HCT116 (cell line): ENCODE data around the gene SGMS2. TPM values are rescaled to one million over a fixed set of nuclear protein-coding genes. Genes with fewer than 3 reads are reported as not detected.

ENCODE experiments used
- ATAC-seq: fragments of 200-7000 bp; cut with Tn5 transposase; 2 replicates; pipeline ENCODE4 v1.9.1; 2020; ENCODE audit warnings: mild to moderate bottlenecking, moderate library complexity
- BruUV-seq: library from RNA; stranded (reverse); fragments of 400-500 nt; replicated peaks from 2 replicates; lab custom pipeline; 2021; lab: Mats Ljungman, UMichigan
- CTCF ChIA-PET: fragments of 300-600 bp; sonication (Branson Sonifier 250); formaldehyde crosslinking; loops from one replicate; lab custom pipeline; 2021; ENCODE audit warnings: antibody characterized with exemption; lab: Charles Lee
- POLR2A ChIA-PET: fragments of 300-600, 350-600 bp; sonication (Branson Sonifier 250); formaldehyde crosslinking; loops from one replicate; lab custom pipeline; 2021; ENCODE audit warnings: antibody characterized with exemption; lab: Charles Lee
- RAD21 ChIA-PET, 2 experiments: fragments of 300-600 bp; sonication (Branson Sonifier 250); formaldehyde crosslinking; loops; one replicate each; lab custom pipeline; 2023; ENCODE audit warnings: low total read pairs in 2 of 2; ENCODE audit not compliant: uncharacterized antibody in 2 of 2, unreplicated experiment in 2 of 2, low non-redundant PET in 1 of 2; lab: Charles Lee
- DNase-seq: peaks from one replicate; pipeline ENCODE4 v3.0.0-alpha.2; 2010; ENCODE audit warnings: low read depth, low spot score
- H2AFZ ChIP-seq: fragments of 200-600 bp; shearing (Covaris generic), sonication (generic); 2 replicates; pipeline ENCODE4 v1.6.1; 2017; ENCODE audit warnings: low read depth, mixed run types, mixed read lengths, antibody characterized with exemption, low read length; ENCODE audit not compliant: poor library complexity, severe bottlenecking
- H3K27ac ChIP-seq: 2 replicates; pipeline ENCODE4 v1.5.1; 2012; ENCODE audit warnings: low read depth, low read length
- H3K27me3 ChIP-seq: fragments of 200-600 bp; sonication (generic); 2 replicates; pipeline ENCODE4 v1.6.1; 2016; ENCODE audit warnings: mixed run types, low read length, mixed read lengths; ENCODE audit not compliant: insufficient read depth
- H3K36me3 ChIP-seq, 2 experiments: fragments of 200-500 bp in 1 of 2; fragments of 200-600 bp in 1 of 2; sonication (Bioruptor generic) in 1 of 2; sonication (generic) in 1 of 2; 2 replicates each; pipeline versions ENCODE4 v1.5.1 to v1.6.1; 2014 to 2016; ENCODE audit warnings: low read length in 2 of 2, inconsistent platforms in 1 of 2, mixed read lengths in 1 of 2, mixed run types in 1 of 2; ENCODE audit not compliant: insufficient read depth in 2 of 2, control insufficient read depth in 1 of 2
- H3K4me1 ChIP-seq, 2 experiments: fragments of 200-600 bp in 1 of 2; sonication (generic) in 1 of 2; 2 replicates each; pipeline versions ENCODE4 v1.5.1 to v1.6.1; 2012 to 2017; ENCODE audit warnings: low read length in 2 of 2, inconsistent platforms in 1 of 2, mild to moderate bottlenecking in 1 of 2, mixed read lengths in 1 of 2, mixed run types in 1 of 2, moderate library complexity in 1 of 2; ENCODE audit not compliant: insufficient read depth in 2 of 2, control insufficient read depth in 1 of 2
- H3K4me2 ChIP-seq: fragments of 200-600 bp; sonication (generic); 2 replicates; pipeline ENCODE4 v1.6.1; 2017; ENCODE audit warnings: mixed run types, low read length, mixed read lengths
- H3K4me3 ChIP-seq, 2 experiments: fragments of 200-600 bp in 1 of 2; sonication (generic) in 1 of 2; replicated peaks in 1 of 2; 2 replicates each; pipeline ENCODE4 v1.5.1; 2011 to 2016; ENCODE audit warnings: low read length in 2 of 2, control low read depth in 1 of 2, low read depth in 1 of 2, mild to moderate bottlenecking in 1 of 2, mixed read lengths in 1 of 2, mixed run types in 1 of 2
- H3K79me2 ChIP-seq: fragments of 200-600 bp; sonication (generic); 2 replicates; pipeline ENCODE4 v1.6.1; 2017; ENCODE audit warnings: mild to moderate bottlenecking, mixed run types, low read length, moderate library complexity, mixed read lengths; ENCODE audit not compliant: insufficient read depth
- H3K9ac ChIP-seq: fragments of 200-600 bp; sonication (generic); 2 replicates; pipeline ENCODE4 v1.6.1; 2016; ENCODE audit warnings: low read length, mixed read lengths
- H3K9me2 ChIP-seq: fragments of 200-600 bp; sonication (generic), shearing (Covaris generic); 2 replicates; pipeline ENCODE4 v1.6.1; 2017; ENCODE audit warnings: mixed run types, mild to moderate bottlenecking, moderate library complexity; ENCODE audit not compliant: insufficient read depth
- H3K9me3 ChIP-seq, 2 experiments: fragments of 200-500 bp in 1 of 2; fragments of 200-600 bp in 1 of 2; sonication (Bioruptor generic) in 1 of 2; sonication (generic) in 1 of 2; 2 replicates each; pipeline ENCODE4 v1.6.1; 2014 to 2017; ENCODE audit warnings: low read length in 2 of 2, mixed read lengths in 2 of 2, inconsistent platforms in 1 of 2, low read depth in 1 of 2, mild to moderate bottlenecking in 1 of 2, mixed run types in 1 of 2, moderate library complexity in 1 of 2; ENCODE audit not compliant: control insufficient read depth in 1 of 2, insufficient read depth in 1 of 2
- H4K20me1 ChIP-seq: fragments of 200-600 bp; sonication (generic), shearing (Covaris generic); 2 replicates; pipeline ENCODE4 v1.6.1; 2017; ENCODE audit warnings: mixed run types, mild to moderate bottlenecking, moderate library complexity; ENCODE audit not compliant: insufficient read depth
- CEBPB ChIP-seq: IDR thresholded peaks from 2 replicates; pipeline ENCODE4 v1.6.1; 2012; ENCODE audit warnings: low read depth
- EGR1 ChIP-seq: IDR thresholded peaks from 2 replicates; pipeline ENCODE4 v1.6.1; 2012; ENCODE audit warnings: low read depth
- EZH2 ChIP-seq: fragments of 200-600 bp; sonication (generic); IDR thresholded peaks from 2 replicates; pipeline ENCODE4 v1.6.1; 2017; ENCODE audit warnings: antibody characterized with exemption, mixed run types
- JUND ChIP-seq: IDR thresholded peaks from 2 replicates; pipeline ENCODE4 v1.6.1; 2012
- MAX ChIP-seq: IDR thresholded peaks from 2 replicates; pipeline ENCODE4 v1.6.1; 2012
- POLR2A ChIP-seq: IDR thresholded peaks from 2 replicates; pipeline ENCODE4 v1.7.0; 2011; ENCODE audit warnings: borderline replicate concordance; ENCODE audit not compliant: insufficient read depth, insufficient read length; ENCODE audit errors: extremely low read depth
- RAD21 ChIP-seq: IDR thresholded peaks from 2 replicates; pipeline ENCODE4 v1.6.1; 2012; ENCODE audit warnings: low read depth, mild to moderate bottlenecking
- ZBTB33 ChIP-seq: IDR thresholded peaks from 2 replicates; pipeline ENCODE4 v1.6.1; 2011; ENCODE audit warnings: mild to moderate bottlenecking, low read length, moderate library complexity; ENCODE audit not compliant: insufficient replicate concordance; ENCODE audit errors: extremely low read depth
- ZNF274 ChIP-seq: fragments of 200-500 bp; sonication (Bioruptor generic); IDR thresholded peaks from 2 replicates; pipeline ENCODE4 v1.6.1; 2014; ENCODE audit warnings: mild to moderate bottlenecking, low read depth, low read length, inconsistent platforms
- intact Hi-C: fragments of 100-400 bp; cut with micrococcal nuclease; formaldehyde crosslinking; loops from 2 replicates; pipeline ENCODE4 v1.10.0; 2022
- total RNA-seq: library from RNA; stranded (reverse); gene quantifications from one replicate; pipeline ENCODE4 v1.2.1, GENCODE V29; 2021; ENCODE audit not compliant: unreplicated experiment
- TF ChIP-seq, protein P1 (sequence below), 3 experiments: fragments of 200-600 bp in 1 of 3; sonication (generic) in 1 of 3; IDR thresholded peaks in 2 of 3; conservative IDR thresholded peaks in 1 of 3; 2 replicates each; pipeline ENCODE4 v1.5.1; 2012 to 2017; ENCODE audit warnings: low read depth in 2 of 3, low read length in 2 of 3, antibody characterized with exemption in 1 of 3, borderline replicate concordance in 1 of 3, control low read depth in 1 of 3, mild to moderate bottlenecking in 1 of 3, mixed read lengths in 1 of 3, mixed run types in 1 of 3, moderate library complexity in 1 of 3; ENCODE audit not compliant: insufficient read depth in 1 of 3
- TF ChIP-seq, protein P2 (sequence below): IDR thresholded peaks from 2 replicates; pipeline ENCODE4 v1.6.1; 2012; ENCODE audit warnings: low read depth

SGMS2 gene
- total RNA-seq, 1 experiment from 2014 or later: 36.6 TPM

DNA sequence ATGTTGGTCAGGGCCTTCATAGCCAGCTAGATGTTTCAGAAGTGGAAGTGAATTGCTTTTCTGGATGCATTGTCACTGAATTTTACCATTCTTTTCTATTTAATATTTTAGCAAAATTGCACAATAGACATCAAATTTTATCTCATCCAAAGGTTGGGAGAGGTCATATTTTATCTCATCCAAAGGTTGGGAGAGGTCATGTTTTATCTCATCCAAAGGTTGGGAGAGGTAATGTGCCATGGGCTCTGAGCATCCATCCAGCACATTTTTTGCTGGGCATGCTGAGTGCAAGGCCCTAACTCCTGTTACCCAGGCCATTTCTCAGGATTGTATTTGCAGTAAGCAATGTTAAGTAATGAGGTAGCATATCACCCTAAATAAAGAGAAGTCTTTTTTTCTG is 91.9 kb downstream of the SGMS2 start:
- no peak for ATAC-seq
- no peak overlapping the region for H3K27ac ChIP-seq
- no peak overlapping the region for H3K4me2 ChIP-seq
- H3K27me3 ChIP-seq: no peaks in the 10 kb centered on the region
- H3K4me1 ChIP-seq: no peaks in the 10 kb centered on the region
- ChIA-PET RAD21 (no interaction called here), CTCF (interaction anchor here (1.9 kb wide), 1 partner anchor 158 kb away, joined by 4 read pairs; no protein-coding TSS in a partner anchor), POLR2A (no interaction called here)
- H3K9me3 ChIP-seq: 0 out of 4 replicates have a peak, but pooled peaks cover 0 to 7% of the 10 kb centered on the region in 2 experiments
- no peaks in the 10 kb centered on the region for H3K79me2 ChIP-seq
- TF ChIP-seq ZNF274 (no peak), CEBPB (no peak), JUND (no peak), EZH2 (no peak), EGR1 (no peak), POLR2A (no peak), RAD21 (no peak), ZBTB33 (no peak), MAX (no peak)
- TF ChIP-seq, protein P1, sequence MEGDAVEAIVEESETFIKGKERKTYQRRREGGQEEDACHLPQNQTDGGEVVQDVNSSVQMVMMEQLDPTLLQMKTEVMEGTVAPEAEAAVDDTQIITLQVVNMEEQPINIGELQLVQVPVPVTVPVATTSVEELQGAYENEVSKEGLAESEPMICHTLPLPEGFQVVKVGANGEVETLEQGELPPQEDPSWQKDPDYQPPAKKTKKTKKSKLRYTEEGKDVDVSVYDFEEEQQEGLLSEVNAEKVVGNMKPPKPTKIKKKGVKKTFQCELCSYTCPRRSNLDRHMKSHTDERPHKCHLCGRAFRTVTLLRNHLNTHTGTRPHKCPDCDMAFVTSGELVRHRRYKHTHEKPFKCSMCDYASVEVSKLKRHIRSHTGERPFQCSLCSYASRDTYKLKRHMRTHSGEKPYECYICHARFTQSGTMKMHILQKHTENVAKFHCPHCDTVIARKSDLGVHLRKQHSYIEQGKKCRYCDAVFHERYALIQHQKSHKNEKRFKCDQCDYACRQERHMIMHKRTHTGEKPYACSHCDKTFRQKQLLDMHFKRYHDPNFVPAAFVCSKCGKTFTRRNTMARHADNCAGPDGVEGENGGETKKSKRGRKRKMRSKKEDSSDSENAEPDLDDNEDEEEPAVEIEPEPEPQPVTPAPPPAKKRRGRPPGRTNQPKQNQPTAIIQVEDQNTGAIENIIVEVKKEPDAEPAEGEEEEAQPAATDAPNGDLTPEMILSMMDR (IDR thresholded peaks at IDR 0.05 in 2 of 3, conservative IDR thresholded peaks at IDR 0.05 in 1 of 3; ENCODE audit: borderline replicate concordance in 1 of 3, insufficient read depth in 1 of 3, low read depth in 2 of 3, low read length in 2 of 3): no peak
- TF ChIP-seq, protein P2, sequence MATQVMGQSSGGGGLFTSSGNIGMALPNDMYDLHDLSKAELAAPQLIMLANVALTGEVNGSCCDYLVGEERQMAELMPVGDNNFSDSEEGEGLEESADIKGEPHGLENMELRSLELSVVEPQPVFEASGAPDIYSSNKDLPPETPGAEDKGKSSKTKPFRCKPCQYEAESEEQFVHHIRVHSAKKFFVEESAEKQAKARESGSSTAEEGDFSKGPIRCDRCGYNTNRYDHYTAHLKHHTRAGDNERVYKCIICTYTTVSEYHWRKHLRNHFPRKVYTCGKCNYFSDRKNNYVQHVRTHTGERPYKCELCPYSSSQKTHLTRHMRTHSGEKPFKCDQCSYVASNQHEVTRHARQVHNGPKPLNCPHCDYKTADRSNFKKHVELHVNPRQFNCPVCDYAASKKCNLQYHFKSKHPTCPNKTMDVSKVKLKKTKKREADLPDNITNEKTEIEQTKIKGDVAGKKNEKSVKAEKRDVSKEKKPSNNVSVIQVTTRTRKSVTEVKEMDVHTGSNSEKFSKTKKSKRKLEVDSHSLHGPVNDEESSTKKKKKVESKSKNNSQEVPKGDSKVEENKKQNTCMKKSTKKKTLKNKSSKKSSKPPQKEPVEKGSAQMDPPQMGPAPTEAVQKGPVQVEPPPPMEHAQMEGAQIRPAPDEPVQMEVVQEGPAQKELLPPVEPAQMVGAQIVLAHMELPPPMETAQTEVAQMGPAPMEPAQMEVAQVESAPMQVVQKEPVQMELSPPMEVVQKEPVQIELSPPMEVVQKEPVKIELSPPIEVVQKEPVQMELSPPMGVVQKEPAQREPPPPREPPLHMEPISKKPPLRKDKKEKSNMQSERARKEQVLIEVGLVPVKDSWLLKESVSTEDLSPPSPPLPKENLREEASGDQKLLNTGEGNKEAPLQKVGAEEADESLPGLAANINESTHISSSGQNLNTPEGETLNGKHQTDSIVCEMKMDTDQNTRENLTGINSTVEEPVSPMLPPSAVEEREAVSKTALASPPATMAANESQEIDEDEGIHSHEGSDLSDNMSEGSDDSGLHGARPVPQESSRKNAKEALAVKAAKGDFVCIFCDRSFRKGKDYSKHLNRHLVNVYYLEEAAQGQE: no peak
- no peak for DNase-seq
- intact Hi-C loops: no loop called here
- no peak overlapping the region for H3K9ac ChIP-seq
- no peak overlapping the region for H3K4me3 ChIP-seq
- no peaks in the 10 kb centered on the region for H3K9me2 ChIP-seq
- H3K36me3 ChIP-seq: no peaks in the 10 kb centered on the region
- BruUV-seq: no TSS peak
- H4K20me1 ChIP-seq: no peaks in the 10 kb centered on the region
- H2AFZ ChIP-seq: no peak overlapping the region
